ENCODE measurements around the gene RARG. TPM values are rescaled to one million over a fixed set of nuclear protein-coding genes. Genes with fewer than 3 reads are reported as not detected.

RARG gene
- polyA plus RNA-seq, 1 donor (not counting 4 experiments of a cell fraction or from before 2014, with no cell fraction given), result 26.4 TPM

DNA sequence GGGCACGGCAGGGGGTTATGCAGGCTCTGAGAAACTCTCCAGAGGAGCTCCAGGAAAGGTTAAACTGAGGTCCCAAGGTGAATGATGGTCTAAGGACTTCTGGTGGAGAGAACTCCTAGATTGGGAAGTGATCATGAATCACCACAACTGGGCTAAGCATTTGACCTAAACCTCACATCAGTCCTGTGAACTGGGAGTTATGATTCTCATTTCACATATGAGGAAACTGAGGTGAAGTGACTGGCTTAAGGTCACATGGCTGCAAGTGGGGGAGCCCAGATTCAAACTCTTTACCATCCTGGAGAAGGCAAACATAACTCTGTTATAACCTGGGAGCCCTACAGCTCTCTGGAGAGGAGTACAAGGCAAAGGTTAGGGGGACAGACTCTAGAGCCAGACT, 4.2 kb downstream of the RARG start:
- Histone ChIP-seq H3K27me3 (ENCODE audit: control insufficient read depth, extremely low read depth, insufficient read depth, low read length) (no peaks in the 10 kb centered on the region), H3K4me3 (ENCODE audit: control insufficient read depth in 2 of 3, extremely low read depth in 1 of 3, insufficient read depth in 2 of 3, low read depth in 1 of 3, low read length in 3 of 3) (no peak overlapping the region), H3K9me1 (ENCODE audit: control insufficient read depth, extremely low read depth, insufficient read depth, low read length) (no peaks in the 10 kb centered on the region), H4K20me1 (ENCODE audit: control insufficient read depth, extremely low read depth, insufficient read depth, low read length) (no peaks in the 10 kb centered on the region), H3K36me3 (ENCODE audit: control insufficient read depth in 2 of 2, extremely low read depth in 1 of 2, insufficient read depth in 2 of 2, low read length in 2 of 2) (peaks cover 3 to 6% of the 10 kb centered on the region in 2 experiments), H3K4me1 (ENCODE audit: control insufficient read depth, extremely low read depth, insufficient read depth, low read length) (peaks cover 58% of the 10 kb centered on the region), H3K79me2 (ENCODE audit: control insufficient read depth, insufficient read depth, low read length) (peaks cover 8% of the 10 kb centered on the region), H3K27ac (ENCODE audit: control insufficient read depth, insufficient read depth, low read length) (no peak overlapping the region), H3K9me3 (ENCODE audit: control insufficient read depth, low read depth, low read length) (no peaks in the 10 kb centered on the region), H2AFZ (ENCODE audit: control insufficient read depth, low read length) (no peak overlapping the region), H3K9ac (ENCODE audit: control insufficient read depth, extremely low read depth, insufficient read depth, low read length) (no peak overlapping the region), H3K4me2 (ENCODE audit: control insufficient read depth, extremely low read depth, insufficient read depth, low read depth, low read length) (no peak overlapping the region)
- no peak for TF ChIP-seq EZH2 (IDR thresholded peaks at IDR 0.05; ENCODE audit: low read length)
- TF ChIP-seq, protein P1, sequence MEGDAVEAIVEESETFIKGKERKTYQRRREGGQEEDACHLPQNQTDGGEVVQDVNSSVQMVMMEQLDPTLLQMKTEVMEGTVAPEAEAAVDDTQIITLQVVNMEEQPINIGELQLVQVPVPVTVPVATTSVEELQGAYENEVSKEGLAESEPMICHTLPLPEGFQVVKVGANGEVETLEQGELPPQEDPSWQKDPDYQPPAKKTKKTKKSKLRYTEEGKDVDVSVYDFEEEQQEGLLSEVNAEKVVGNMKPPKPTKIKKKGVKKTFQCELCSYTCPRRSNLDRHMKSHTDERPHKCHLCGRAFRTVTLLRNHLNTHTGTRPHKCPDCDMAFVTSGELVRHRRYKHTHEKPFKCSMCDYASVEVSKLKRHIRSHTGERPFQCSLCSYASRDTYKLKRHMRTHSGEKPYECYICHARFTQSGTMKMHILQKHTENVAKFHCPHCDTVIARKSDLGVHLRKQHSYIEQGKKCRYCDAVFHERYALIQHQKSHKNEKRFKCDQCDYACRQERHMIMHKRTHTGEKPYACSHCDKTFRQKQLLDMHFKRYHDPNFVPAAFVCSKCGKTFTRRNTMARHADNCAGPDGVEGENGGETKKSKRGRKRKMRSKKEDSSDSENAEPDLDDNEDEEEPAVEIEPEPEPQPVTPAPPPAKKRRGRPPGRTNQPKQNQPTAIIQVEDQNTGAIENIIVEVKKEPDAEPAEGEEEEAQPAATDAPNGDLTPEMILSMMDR (optimal IDR thresholded peaks at IDR 0.05 in 1 of 3, IDR thresholded peaks at IDR 0.05 in 1 of 3, conservative IDR thresholded peaks at IDR 0.05 in 1 of 3; ENCODE audit: extremely low read depth in 1 of 3, insufficient read depth in 2 of 3, low read length in 3 of 3), result no peak
- dilution Hi-C loops (cut with MboI; ENCODE audit: extremely low pct_ligation_motif_present, low sequenced_read_pairs), result no loop called here
- DNase-seq (ENCODE audit: low read depth, low spot score) (no peak), FAIRE-seq (no peak)

DNA sequence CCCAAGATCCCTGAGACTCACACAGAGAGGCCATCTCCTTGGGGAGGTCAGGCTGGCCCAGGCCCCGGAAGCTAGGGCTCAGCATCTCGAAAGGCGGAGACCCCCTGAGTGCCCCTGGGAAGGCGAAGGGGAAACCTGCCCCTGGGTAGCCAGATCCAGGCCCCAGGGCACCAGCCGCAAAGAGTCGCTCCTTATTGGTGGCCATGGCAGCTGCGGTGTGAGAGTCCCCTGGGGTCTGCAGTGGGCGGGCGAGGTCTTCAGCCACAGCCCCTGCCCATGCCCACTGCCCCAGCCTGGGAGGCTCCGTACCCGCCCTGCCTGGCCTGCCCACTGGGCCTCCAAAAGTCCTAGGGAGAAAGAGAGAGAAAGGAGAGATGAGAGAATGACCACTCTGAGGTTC, 4.7 kb downstream of the RARG start:
- DNase-seq (ENCODE audit: low read depth, low spot score), result no peak
- Histone ChIP-seq H3K36me3 (ENCODE audit: control insufficient read depth in 2 of 2, extremely low read depth in 1 of 2, insufficient read depth in 2 of 2, low read length in 2 of 2) (peaks cover 3 to 6% of the 10 kb centered on the region in 2 experiments), H3K4me2 (ENCODE audit: control insufficient read depth, extremely low read depth, insufficient read depth, low read depth, low read length) (no peak overlapping the region), H3K27ac (ENCODE audit: control insufficient read depth, insufficient read depth, low read length) (no peak overlapping the region), H2AFZ (ENCODE audit: control insufficient read depth, low read length) (no peak overlapping the region), H3K9ac (ENCODE audit: control insufficient read depth, extremely low read depth, insufficient read depth, low read length) (no peak overlapping the region), H3K4me3 (ENCODE audit: control insufficient read depth in 2 of 3, extremely low read depth in 1 of 3, insufficient read depth in 2 of 3, low read depth in 1 of 3, low read length in 3 of 3) (no peak overlapping the region), H3K79me2 (ENCODE audit: control insufficient read depth, insufficient read depth, low read length) (peaks cover 8% of the 10 kb centered on the region), H3K4me1 (ENCODE audit: control insufficient read depth, extremely low read depth, insufficient read depth, low read length) (peaks cover 58% of the 10 kb centered on the region), H3K9me1 (ENCODE audit: control insufficient read depth, extremely low read depth, insufficient read depth, low read length) (no peaks in the 10 kb centered on the region), H4K20me1 (ENCODE audit: control insufficient read depth, extremely low read depth, insufficient read depth, low read length) (no peaks in the 10 kb centered on the region), H3K9me3 (ENCODE audit: control insufficient read depth, low read depth, low read length) (no peaks in the 10 kb centered on the region), H3K27me3 (ENCODE audit: control insufficient read depth, extremely low read depth, insufficient read depth, low read length) (no peaks in the 10 kb centered on the region)
- TF ChIP-seq, protein P1 (optimal IDR thresholded peaks at IDR 0.05 in 1 of 3, IDR thresholded peaks at IDR 0.05 in 1 of 3, conservative IDR thresholded peaks at IDR 0.05 in 1 of 3; ENCODE audit: extremely low read depth in 1 of 3, insufficient read depth in 2 of 3, low read length in 3 of 3), result no peak
- no peak for TF ChIP-seq EZH2 (IDR thresholded peaks at IDR 0.05; ENCODE audit: low read length)
- FAIRE-seq, result no peak
- dilution Hi-C loops (cut with MboI; ENCODE audit: extremely low pct_ligation_motif_present, low sequenced_read_pairs), result no loop called here
